NB4 (cell line): ENCODE measurements around the gene TAT.
"Not testable (repeated sequence)": the region's sequence is repeated elsewhere in the genome, so short reads cannot be mapped to it uniquely, and the experiment has no call there.

Source experiments
- DNase-seq: peaks from one replicate; pipeline ENCODE4 v3.0.0; 2010; ENCODE audit warnings: low read depth
- H3K4me3 ChIP-seq: one replicate; pipeline ENCODE4 v1.5.1; 2011; ENCODE audit warnings: mild to moderate bottlenecking, low read depth, low read length, moderate library complexity
- MYC ChIP-seq: IDR thresholded peaks from 2 replicates; pipeline ENCODE4 v1.6.1; 2011; ENCODE audit warnings: low read depth, low read length
- POLR2A ChIP-seq: IDR thresholded peaks from 2 replicates; pipeline ENCODE4 v1.6.1; 2011; ENCODE audit warnings: mild to moderate bottlenecking; ENCODE audit not compliant: insufficient read length; ENCODE audit errors: extremely low read depth
- TF ChIP-seq, protein P1 (sequence below): IDR thresholded peaks from 2 replicates; pipeline ENCODE4 v1.6.1; 2011; ENCODE audit warnings: low read depth, low read length
- TF ChIP-seq, protein P2 (sequence below): IDR thresholded peaks from one replicate; pipeline ENCODE4 v1.5.1; 2012; ENCODE audit warnings: low read depth, low read length

Gene TAT

GRCh38 chr16:71610936-71611871, 34.3 kb upstream of the TAT start:
- peak; percentile 80 for DNase-seq
- H3K4me3 ChIP-seq, result no peak overlapping the region
- TF ChIP-seq POLR2A, result no peak
- TF ChIP-seq, protein P1, sequence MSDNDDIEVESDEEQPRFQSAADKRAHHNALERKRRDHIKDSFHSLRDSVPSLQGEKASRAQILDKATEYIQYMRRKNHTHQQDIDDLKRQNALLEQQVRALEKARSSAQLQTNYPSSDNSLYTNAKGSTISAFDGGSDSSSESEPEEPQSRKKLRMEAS, result no peak
- TF ChIP-seq, protein P2, sequence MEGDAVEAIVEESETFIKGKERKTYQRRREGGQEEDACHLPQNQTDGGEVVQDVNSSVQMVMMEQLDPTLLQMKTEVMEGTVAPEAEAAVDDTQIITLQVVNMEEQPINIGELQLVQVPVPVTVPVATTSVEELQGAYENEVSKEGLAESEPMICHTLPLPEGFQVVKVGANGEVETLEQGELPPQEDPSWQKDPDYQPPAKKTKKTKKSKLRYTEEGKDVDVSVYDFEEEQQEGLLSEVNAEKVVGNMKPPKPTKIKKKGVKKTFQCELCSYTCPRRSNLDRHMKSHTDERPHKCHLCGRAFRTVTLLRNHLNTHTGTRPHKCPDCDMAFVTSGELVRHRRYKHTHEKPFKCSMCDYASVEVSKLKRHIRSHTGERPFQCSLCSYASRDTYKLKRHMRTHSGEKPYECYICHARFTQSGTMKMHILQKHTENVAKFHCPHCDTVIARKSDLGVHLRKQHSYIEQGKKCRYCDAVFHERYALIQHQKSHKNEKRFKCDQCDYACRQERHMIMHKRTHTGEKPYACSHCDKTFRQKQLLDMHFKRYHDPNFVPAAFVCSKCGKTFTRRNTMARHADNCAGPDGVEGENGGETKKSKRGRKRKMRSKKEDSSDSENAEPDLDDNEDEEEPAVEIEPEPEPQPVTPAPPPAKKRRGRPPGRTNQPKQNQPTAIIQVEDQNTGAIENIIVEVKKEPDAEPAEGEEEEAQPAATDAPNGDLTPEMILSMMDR, result peak; percentile 85

- TF ChIP-seq, protein P1, result no peak
- TF ChIP-seq POLR2A (no peak), MYC (no peak)
- TF ChIP-seq, protein P2, result no peak
- DNase-seq, result no peak
- H3K4me3 ChIP-seq, result no peak overlapping the region
Measured at GRCh38 chr16:71610447-71610846, 33.6 kb upstream of the TAT start.

- DNase-seq, result no peak
- H3K4me3 ChIP-seq, result no peak overlapping the region
- TF ChIP-seq, protein P2, result no peak
- TF ChIP-seq POLR2A, result no peak
- TF ChIP-seq, protein P1, result no peak
- no peak for TF ChIP-seq MYC
Measured at GRCh38 chr16:71609066-71609465, 32.2 kb upstream of the TAT start.

DNA sequence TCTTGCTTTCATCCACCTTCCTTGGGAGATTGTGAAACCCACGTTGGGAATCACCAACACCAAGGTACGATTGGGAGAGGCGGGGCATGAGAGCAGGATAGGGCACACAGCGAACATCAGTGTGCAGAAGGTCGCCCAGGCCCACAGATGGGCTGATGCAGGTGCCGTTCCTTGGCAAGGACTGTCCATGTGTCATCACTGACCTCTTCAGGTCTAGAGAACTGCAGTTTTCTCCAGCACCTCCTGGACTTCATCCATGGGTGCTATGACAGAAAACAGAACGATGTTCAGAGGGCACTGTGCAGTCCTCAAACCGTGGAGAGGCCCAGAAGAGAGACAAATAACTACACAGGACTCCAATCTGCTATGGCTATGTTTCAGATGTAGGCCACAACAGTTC, 23.9 kb upstream of the TAT start:
- DNase-seq, result no peak
- TF ChIP-seq MYC (no peak), POLR2A (no peak)
- TF ChIP-seq, protein P1, result no peak
- TF ChIP-seq, protein P2, result no peak
- H3K4me3 ChIP-seq, result no peak overlapping the region

DNA sequence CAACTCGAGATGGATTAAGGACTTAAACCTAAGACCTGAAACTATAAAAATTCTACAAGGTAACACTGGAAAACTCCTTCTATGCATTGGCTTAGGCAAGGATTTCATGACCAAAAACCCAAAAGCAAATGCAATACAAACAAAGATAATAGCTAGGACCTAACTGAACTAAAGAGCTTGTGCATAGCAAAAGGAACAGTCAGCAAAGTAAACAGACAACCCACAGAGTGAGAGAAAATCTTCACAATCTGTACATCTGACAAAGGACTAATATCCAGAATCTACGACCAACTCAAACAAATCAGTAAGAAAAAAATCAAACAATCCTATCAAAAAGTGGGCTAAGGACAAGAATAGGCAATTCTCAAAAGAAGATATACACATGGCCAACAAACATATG, 21.5 kb upstream of the TAT start:
- DNase-seq, H3K4me3 ChIP-seq: not testable (repeated sequence)

GRCh38 chr16:71595340-71595826, 18.5 kb upstream of the TAT start:
- DNase-seq, H3K4me3 ChIP-seq: not testable (repeated sequence)
